Left lung (tissue), 10 donors: ENCODE measurements around the gene BACE1. TPM values are rescaled to one million over a fixed set of nuclear protein-coding genes. Genes with fewer than 3 reads are reported as not detected.

ENCODE experiments used
- ATAC-seq: fragments of 200-7000 bp; cut with Tn5 transposase; one replicate; pipeline ENCODE4 v1.9.1; 2020; ENCODE audit warnings: moderate library complexity
- DNase-seq, 4 donors: peaks; one replicate each; pipeline ENCODE4 v3.0.0-alpha.2; 2013 to 2020
- H3K27ac ChIP-seq, 2 donors: fragments of 200-600 bp; sonication (generic) in 1 of 2; one replicate each; pipeline versions ENCODE4 v1.5.0 to v1.8.0; 2020 to 2021
- H3K27me3 ChIP-seq, 2 donors: fragments of 200-600 bp; sonication (generic) in 1 of 2; one replicate each; pipeline versions ENCODE4 v1.5.0 to v1.8.0; 2020 to 2021
- H3K36me3 ChIP-seq, 2 donors: fragments of 200-600 bp; sonication (generic) in 1 of 2; one replicate each; pipeline versions ENCODE4 v1.5.0 to v1.8.0; 2020 to 2021
- H3K4me1 ChIP-seq, 2 donors: fragments of 200-600 bp; one replicate each; pipeline ENCODE4 v1.8.0; 2021
- H3K4me3 ChIP-seq, 2 donors: fragments of 200-600 bp; sonication (generic) in 1 of 2; one replicate each; pipeline versions ENCODE4 v1.5.0 to v1.8.0; 2020 to 2021; ENCODE audit warnings: mild to moderate bottlenecking in 1 of 2
- H3K9me3 ChIP-seq, 2 donors: fragments of 200-600 bp; sonication (generic) in 1 of 2; one replicate each; pipeline versions ENCODE4 v1.5.0 to v1.8.0; 2020 to 2021
- intact Hi-C, 2 donors: fragments of 100-400 bp; cut with DNase I; formaldehyde crosslinking; loops; one replicate each; pipeline versions ENCODE4 v1.11.2 to v1.14.2; 2022
- polyA plus RNA-seq, 6 donors: library from polyadenylated mRNA; unstranded; fragments of 120-200 nt; gene quantifications; one replicate each; pipeline ENCODE4 v1.2.1, GENCODE V29; 2013; ENCODE audit not compliant: insufficient read length in 6 of 6
- total RNA-seq, 2 donors: library from RNA; stranded (reverse); fragmentation: NEBNext Ultra II Directional; extraction: Animal tissue kit (Norgen Biotek cat#: 25700); gene quantifications; one replicate each; pipeline ENCODE4 v1.2.1, GENCODE V29; 2021
- TF ChIP-seq, protein P1 (sequence below), 2 donors: fragments of 200-600 bp; sonication (generic) in 1 of 2; IDR thresholded peaks; one replicate each; pipeline versions ENCODE4 v1.5.0 to v1.8.0; 2021; ENCODE audit warnings: antibody characterized with exemption in 2 of 2
- donor health status: DM: no; HTN: yes; CAD: no.
- donor health status: DM: no; HTN: no; CAD: no.

BACE1 gene
- total and polyA plus RNA-seq, 8 donors = 24.1 to 50.2 (median 46.0) TPM

DNA sequence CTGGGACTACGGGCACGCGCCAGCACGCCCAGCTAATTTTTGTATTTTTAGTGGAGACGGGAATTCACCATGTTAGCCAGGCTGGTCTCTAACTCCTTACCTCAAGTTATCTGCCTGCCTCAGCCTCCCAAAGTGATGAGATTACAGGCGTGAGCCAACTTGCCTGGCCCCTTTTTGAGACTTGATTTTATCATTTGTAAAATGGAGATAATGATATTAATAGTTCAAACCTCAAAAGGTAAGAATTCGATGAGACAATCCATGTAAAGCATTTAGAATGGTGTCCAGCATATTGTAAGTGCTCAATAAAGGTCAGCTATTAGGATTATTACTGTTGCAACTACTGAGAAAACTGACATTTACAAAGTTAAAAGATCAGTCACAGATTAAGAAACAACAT, 2.7 kb upstream of the BACE1 start:
- Histone ChIP-seq H3K4me3 (no peak overlapping the region), H3K27ac (no peak overlapping the region), H3K27me3 (peaks cover 0 to 8% of the 10 kb centered on the region in 2 donors), H3K4me1 (peaks cover 8 to 28% of the 10 kb centered on the region in 2 donors), H3K36me3 (no peaks in the 10 kb centered on the region), H3K9me3 (no peaks in the 10 kb centered on the region)
- ATAC-seq = no peak
- TF ChIP-seq, protein P1, sequence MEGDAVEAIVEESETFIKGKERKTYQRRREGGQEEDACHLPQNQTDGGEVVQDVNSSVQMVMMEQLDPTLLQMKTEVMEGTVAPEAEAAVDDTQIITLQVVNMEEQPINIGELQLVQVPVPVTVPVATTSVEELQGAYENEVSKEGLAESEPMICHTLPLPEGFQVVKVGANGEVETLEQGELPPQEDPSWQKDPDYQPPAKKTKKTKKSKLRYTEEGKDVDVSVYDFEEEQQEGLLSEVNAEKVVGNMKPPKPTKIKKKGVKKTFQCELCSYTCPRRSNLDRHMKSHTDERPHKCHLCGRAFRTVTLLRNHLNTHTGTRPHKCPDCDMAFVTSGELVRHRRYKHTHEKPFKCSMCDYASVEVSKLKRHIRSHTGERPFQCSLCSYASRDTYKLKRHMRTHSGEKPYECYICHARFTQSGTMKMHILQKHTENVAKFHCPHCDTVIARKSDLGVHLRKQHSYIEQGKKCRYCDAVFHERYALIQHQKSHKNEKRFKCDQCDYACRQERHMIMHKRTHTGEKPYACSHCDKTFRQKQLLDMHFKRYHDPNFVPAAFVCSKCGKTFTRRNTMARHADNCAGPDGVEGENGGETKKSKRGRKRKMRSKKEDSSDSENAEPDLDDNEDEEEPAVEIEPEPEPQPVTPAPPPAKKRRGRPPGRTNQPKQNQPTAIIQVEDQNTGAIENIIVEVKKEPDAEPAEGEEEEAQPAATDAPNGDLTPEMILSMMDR (IDR thresholded peaks at IDR 0.05) = no peak
- no peak for DNase-seq
- intact Hi-C loops = no loop called here

DNA sequence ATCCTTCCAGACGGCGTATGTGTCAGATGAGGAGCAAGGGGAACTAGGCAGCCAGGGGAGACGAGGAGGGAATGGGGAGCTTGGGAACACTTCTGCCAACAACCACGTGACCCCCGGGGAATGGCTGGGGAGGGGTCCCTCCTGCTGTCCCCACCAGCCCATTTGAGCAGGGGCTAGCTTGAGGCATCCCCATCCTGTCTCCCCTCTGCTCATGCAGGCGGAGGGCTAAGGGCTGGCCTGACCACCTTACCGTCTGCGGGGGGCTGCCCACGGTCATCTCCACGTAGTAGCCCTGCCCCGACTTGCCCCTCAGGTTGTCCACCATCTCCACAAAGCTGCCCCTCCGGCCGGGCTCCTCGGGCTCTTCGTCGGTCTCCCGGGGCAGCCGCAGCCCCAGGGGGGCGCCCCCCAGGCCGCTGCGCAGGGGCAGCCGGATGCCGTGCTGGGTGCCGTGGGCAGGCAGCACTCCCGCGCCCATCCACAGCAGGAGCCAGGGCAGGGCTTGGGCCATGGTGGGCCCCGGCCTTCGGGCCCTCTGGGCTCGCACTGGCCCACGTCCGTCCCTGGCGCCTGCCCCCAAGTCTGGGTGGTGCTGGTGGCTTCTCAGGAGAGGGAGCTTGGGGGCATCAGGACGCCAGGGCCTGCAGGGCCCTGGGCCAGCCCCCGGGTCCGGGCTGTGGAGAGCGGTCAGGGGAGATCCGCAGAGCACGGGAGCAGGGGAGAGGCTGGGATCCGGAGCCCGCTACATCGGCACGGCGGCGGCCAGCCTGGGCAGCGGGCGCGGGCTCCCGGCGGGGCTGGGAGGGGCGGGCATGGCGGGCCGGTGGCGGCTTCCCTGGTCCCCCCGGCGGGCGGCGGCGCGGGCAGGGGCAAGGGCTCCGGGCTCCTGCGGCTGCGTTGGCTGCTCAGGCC, 515 bp downstream of the BACE1 start:
- DNase-seq = peak in 1 of 4 donors; percentile 89

DNA sequence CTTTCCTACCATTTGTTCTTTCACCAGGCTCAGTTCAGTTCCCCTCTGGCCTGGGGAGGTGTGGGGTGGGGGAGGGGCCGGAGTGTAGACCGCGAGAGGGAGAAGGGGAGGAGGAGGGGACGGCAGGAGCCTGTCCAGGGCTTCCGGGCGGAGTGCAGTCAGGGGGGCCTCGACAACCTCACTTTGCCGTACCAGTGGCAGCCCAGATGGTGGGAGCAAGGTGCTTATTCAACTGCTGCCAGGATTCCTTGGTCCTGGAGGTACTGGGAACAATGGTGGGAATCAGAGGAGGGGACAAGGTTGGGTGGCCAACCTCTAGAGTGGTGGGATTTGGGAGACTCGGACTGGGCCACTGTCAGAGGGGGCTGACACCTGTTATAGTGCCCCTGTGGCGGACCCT, 1.2 kb downstream of the BACE1 start:
- H3K4me1 ChIP-seq = peaks cover 8 to 43% of the 10 kb centered on the region in 2 donors
- H3K4me3 ChIP-seq = peak overlapping the region; percentile 64 to 66
- H3K27ac ChIP-seq = no peak overlapping the region
- peaks cover 0 to 8% of the 10 kb centered on the region in 2 donors for H3K27me3 ChIP-seq
- H3K9me3 ChIP-seq = no peaks in the 10 kb centered on the region
- no peaks in the 10 kb centered on the region for H3K36me3 ChIP-seq
- intact Hi-C loops = no loop called here
- TF ChIP-seq, protein P1 (IDR thresholded peaks at IDR 0.05) = no peak
- no peak for DNase-seq
- no peak for ATAC-seq

More for the DNA sequence above, 515 bp downstream of the BACE1 start:
- TF ChIP-seq, protein P1 (IDR thresholded peaks at IDR 0.05) = no peak
- Histone ChIP-seq H3K9me3 (no peaks in the 10 kb centered on the region), H3K4me3 (peak overlapping the region; percentile 64 to 66), H3K4me1 (peaks cover 8 to 43% of the 10 kb centered on the region in 2 donors), H3K27me3 (peaks cover 0 to 8% of the 10 kb centered on the region in 2 donors), H3K36me3 (no peaks in the 10 kb centered on the region), H3K27ac (peak overlapping the region in 1 of 2 donors; percentile 18)
- intact Hi-C loops = no loop called here
- peak; percentile 60 for ATAC-seq

DNA sequence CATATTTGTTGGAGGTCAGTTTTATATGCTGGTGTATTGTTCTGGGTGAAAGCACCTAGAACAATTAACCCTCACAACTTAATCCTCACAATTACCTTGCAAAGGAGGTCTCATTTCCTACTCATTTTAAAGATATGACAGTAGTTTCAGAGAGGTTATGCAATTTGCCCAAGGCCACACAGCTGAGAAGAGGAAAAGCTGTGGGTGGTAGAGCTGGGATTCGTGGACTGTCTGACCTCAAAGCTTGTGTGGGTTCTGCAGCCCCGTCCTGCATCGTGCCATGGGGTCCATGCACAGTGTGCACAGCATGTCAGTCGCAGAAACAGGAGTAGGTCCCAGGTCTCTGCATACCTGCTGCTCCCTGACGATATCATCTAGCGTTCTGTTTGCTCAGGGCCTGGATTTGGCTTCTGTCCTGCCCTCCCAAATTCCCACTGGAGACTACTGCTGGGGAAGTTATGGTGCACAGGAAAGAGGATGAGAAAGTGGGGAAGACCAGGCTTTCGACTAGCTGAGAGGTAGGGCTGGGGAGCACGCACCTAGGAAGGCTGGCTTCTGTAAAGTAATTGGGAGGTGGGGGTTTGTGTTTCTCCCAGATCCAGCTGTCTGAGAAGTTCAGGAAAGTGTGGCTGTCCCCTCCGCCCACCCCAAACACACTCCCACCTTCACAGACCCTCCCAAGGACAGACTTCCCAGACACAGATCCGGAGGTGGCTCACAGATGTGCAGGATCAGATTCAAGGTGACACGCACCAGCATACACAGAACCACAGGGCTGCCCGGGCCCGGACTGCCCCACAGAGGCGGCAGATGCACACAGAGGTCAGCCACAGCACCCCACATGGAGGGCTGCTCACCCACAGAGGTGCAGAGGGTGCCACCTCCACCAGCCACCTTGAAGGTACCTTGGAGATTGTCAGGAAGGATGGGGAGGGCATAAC, 2.0 kb downstream of the BACE1 start:
- H3K4me1 ChIP-seq = peaks cover 8 to 43% of the 10 kb centered on the region in 2 donors
- H3K27me3 ChIP-seq = peaks cover 0 to 8% of the 10 kb centered on the region in 2 donors
- H3K4me3 ChIP-seq = peak overlapping the region in 1 of 2 donors; percentile 66
- DNase-seq (no peak), ATAC-seq (no peak)
- H3K36me3 ChIP-seq = no peaks in the 10 kb centered on the region
- no peaks in the 10 kb centered on the region for H3K9me3 ChIP-seq
- H3K27ac ChIP-seq = no peak overlapping the region
- intact Hi-C loops = no loop called here
- TF ChIP-seq, protein P1 (IDR thresholded peaks at IDR 0.05) = no peak
